ENCODE measurements around the gene CDK10. TPM values are rescaled to one million over a fixed set of nuclear protein-coding genes. Genes with fewer than 3 reads are reported as not detected.
A peak's percentile ranks its signal among the peaks of the same experiment; 100 is the strongest.

Gene CDK10
- total RNA-seq, 6 experiments from 2014 or later, result 45.5 to 61.7 (median 48.6) TPM

- DNase-seq, result peak; percentile 98
- Mint-ChIP-seq H3K4me1 (ENCODE audit: low read depth) (peaks cover 6% of the 10 kb centered on the region; the same call in 1 of the 2 replicates), H3K4me3 (peak overlapping the region; percentile 76), H3K27me3 (ENCODE audit: insufficient read depth) (peaks cover 2% of the 10 kb centered on the region; the same call in 1 of the 2 replicates), H3K36me3 (ENCODE audit: low read depth) (no peaks in the 10 kb centered on the region; the same call in 1 of the 2 replicates), H3K9me3 (no peaks in the 10 kb centered on the region), H3K27ac (peak overlapping the region; percentile 70)
- TF ChIP-seq, protein P1, sequence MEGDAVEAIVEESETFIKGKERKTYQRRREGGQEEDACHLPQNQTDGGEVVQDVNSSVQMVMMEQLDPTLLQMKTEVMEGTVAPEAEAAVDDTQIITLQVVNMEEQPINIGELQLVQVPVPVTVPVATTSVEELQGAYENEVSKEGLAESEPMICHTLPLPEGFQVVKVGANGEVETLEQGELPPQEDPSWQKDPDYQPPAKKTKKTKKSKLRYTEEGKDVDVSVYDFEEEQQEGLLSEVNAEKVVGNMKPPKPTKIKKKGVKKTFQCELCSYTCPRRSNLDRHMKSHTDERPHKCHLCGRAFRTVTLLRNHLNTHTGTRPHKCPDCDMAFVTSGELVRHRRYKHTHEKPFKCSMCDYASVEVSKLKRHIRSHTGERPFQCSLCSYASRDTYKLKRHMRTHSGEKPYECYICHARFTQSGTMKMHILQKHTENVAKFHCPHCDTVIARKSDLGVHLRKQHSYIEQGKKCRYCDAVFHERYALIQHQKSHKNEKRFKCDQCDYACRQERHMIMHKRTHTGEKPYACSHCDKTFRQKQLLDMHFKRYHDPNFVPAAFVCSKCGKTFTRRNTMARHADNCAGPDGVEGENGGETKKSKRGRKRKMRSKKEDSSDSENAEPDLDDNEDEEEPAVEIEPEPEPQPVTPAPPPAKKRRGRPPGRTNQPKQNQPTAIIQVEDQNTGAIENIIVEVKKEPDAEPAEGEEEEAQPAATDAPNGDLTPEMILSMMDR (IDR thresholded peaks at IDR 0.05), result peak; percentile 86
These were observed 13.7 kb downstream of the CDK10 start for GRCh38 chr16:89700100-89700648.

GRCh38 chr16:89700649-89701424, 14.3 kb downstream of the CDK10 start:
- no peak for DNase-seq
- Mint-ChIP-seq H3K36me3 (ENCODE audit: low read depth) (no peaks in the 10 kb centered on the region; the same call in 1 of the 2 replicates), H3K4me1 (ENCODE audit: low read depth) (peaks cover 6% of the 10 kb centered on the region; the same call in 1 of the 2 replicates), H3K27me3 (ENCODE audit: insufficient read depth) (peaks cover 2% of the 10 kb centered on the region; the same call in 1 of the 2 replicates), H3K27ac (peak overlapping the region; percentile 70), H3K4me3 (peak overlapping the region; percentile 76), H3K9me3 (no peaks in the 10 kb centered on the region)
- TF ChIP-seq, protein P1 (IDR thresholded peaks at IDR 0.05), result peak; percentile 60

GRCh38 chr16:89701425-89702406, 15.2 kb downstream of the CDK10 start, which contains the start of gene SPATA2L:
TSS of gene SPATA2L (minus strand) at chr16:89701705. CDS start at chr16:89701232, 473 bp downstream.
- Mint-ChIP-seq H3K9me3 (no peaks in the 10 kb centered on the region), H3K27me3 (ENCODE audit: insufficient read depth) (peaks cover 2% of the 10 kb centered on the region; the same call in 1 of the 2 replicates), H3K4me3 (peak within 1 kb of the TSS; percentile 76), H3K36me3 (ENCODE audit: low read depth) (no peaks in the 10 kb centered on the region; the same call in 1 of the 2 replicates), H3K4me1 (ENCODE audit: low read depth) (peaks cover 6% of the 10 kb centered on the region; the same call in 1 of the 2 replicates), H3K27ac (peak within 1 kb of the TSS; percentile 70)
- TF ChIP-seq, protein P1 (IDR thresholded peaks at IDR 0.05), result peak; percentile 24
- DNase-seq, result peak; percentile 71

DNA sequence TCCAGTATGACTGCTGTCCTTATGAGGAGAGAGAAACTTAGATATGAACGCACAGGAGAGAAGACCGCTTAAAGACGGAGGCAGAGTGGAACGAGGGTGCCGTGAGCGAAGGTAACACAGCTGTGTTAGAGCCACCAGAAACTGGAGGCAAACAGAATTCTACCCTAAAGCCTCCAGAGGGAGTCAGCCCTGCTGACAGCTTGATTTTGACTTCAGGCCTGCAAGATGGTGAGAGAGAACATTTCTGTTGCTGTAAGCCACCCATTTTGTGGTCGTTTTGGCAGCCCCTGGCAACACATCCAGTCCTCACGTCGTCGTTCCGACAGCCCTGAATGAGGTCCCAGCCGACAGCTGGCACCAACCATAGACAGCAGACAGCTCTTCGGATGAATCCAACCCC, 17.8 kb downstream of the CDK10 start:
- no peak for DNase-seq
- Mint-ChIP-seq H3K4me1 (ENCODE audit: low read depth) (peaks cover 6% of the 10 kb centered on the region; the same call in 1 of the 2 replicates), H3K27ac (no peak overlapping the region), H3K4me3 (no peak overlapping the region), H3K27me3 (ENCODE audit: insufficient read depth) (peaks cover 2% of the 10 kb centered on the region; the same call in 1 of the 2 replicates), H3K36me3 (ENCODE audit: low read depth) (no peaks in the 10 kb centered on the region), H3K9me3 (no peaks in the 10 kb centered on the region)
- TF ChIP-seq, protein P1 (IDR thresholded peaks at IDR 0.05), result 0 out of 2 replicates have a peak, but pooled peaks have one; percentile 10

DNA sequence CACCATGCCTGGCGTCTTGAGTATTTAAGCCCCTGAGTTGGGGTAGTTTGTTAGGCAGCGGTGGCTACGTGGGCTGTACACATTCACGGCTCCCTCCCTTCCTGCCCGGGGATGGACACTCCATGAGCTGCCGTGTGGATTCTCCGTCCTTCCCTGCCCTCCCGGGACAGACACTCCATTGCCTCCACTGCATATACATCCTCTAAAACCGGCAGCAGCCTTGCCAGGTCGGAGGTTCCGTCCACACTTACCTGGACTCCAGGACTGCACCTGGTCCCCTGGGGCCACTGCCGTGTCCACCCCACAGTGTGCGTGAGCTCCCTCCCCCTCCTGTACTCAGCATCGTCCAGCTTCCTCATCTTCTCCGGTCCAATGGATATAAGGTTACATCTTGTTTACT, 18.5 kb downstream of the CDK10 start:
- peaks cover 2% of the 10 kb centered on the region; the same call in 1 of the 2 replicates for H3K4me1 Mint-ChIP-seq (ENCODE audit: low read depth)
- DNase-seq, result no peak
- TF ChIP-seq, protein P1 (IDR thresholded peaks at IDR 0.05), result no peak
- no peaks in the 10 kb centered on the region for H3K36me3 Mint-ChIP-seq (ENCODE audit: low read depth)
- no peak overlapping the region for H3K27ac Mint-ChIP-seq
- peaks cover 2% of the 10 kb centered on the region; the same call in 1 of the 2 replicates for H3K27me3 Mint-ChIP-seq (ENCODE audit: insufficient read depth)
- no peaks in the 10 kb centered on the region for H3K9me3 Mint-ChIP-seq
- H3K4me3 Mint-ChIP-seq, result no peak overlapping the region
